ENCODE measurements around the gene DHX58. TPM values are rescaled to one million over a fixed set of nuclear protein-coding genes. Genes with fewer than 3 reads are reported as not detected.

DHX58 gene
- total RNA-seq, 4 donors from 2014 or later, result 3.9 to 10.4 (median 8.9) TPM

DNA sequence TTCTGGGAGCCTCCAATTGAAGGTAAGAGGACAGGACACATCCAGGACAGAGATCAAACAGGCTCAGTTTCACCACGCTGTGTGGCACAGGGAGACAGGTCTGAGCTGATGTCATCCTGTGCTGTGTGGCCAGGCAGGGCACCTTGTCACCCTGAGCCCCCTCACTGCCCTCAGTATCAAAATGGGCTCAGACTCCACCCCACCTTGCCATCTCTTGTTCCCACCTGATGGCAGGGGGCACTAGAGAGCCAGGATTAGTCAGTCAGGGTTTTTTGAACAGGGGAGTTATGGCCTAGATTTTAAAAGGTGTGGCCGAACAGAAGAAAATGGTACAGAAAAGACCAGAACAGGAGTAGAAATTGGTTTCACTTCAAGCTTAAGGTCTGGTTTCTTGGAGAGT is 6.0 kb upstream of the DHX58 start:
- no peak for DNase-seq
- H3K4me1 ChIP-seq, result peaks cover 19 to 78% (median 24%) of the 10 kb centered on the region in 3 donors
- no peaks in the 10 kb centered on the region for H3K27me3 ChIP-seq
- intact Hi-C loops (cut with DNase I), result loop anchor here (5.0 kb wide), 1 partner anchor 51 kb away; no protein-coding TSS in a partner anchor
- peaks cover 0 to 54% (median 11%) of the 10 kb centered on the region in 3 donors for H3K36me3 ChIP-seq
- no peaks in the 10 kb centered on the region for H3K9me3 ChIP-seq
- no peak overlapping the region for H3K27ac ChIP-seq
- H3K4me3 ChIP-seq, result no peak overlapping the region
- WGBS, 2 donors, result 63 to 69% methylated on average over 1 of the region's 2 CpGs
- TF ChIP-seq, protein P1, sequence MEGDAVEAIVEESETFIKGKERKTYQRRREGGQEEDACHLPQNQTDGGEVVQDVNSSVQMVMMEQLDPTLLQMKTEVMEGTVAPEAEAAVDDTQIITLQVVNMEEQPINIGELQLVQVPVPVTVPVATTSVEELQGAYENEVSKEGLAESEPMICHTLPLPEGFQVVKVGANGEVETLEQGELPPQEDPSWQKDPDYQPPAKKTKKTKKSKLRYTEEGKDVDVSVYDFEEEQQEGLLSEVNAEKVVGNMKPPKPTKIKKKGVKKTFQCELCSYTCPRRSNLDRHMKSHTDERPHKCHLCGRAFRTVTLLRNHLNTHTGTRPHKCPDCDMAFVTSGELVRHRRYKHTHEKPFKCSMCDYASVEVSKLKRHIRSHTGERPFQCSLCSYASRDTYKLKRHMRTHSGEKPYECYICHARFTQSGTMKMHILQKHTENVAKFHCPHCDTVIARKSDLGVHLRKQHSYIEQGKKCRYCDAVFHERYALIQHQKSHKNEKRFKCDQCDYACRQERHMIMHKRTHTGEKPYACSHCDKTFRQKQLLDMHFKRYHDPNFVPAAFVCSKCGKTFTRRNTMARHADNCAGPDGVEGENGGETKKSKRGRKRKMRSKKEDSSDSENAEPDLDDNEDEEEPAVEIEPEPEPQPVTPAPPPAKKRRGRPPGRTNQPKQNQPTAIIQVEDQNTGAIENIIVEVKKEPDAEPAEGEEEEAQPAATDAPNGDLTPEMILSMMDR (IDR thresholded peaks at IDR 0.05), result peak in 5 of 6 experiments; percentile 9 to 44 (median 21)
- TF ChIP-seq POLR2A (IDR thresholded peaks at IDR 0.05), result no peak

DNA sequence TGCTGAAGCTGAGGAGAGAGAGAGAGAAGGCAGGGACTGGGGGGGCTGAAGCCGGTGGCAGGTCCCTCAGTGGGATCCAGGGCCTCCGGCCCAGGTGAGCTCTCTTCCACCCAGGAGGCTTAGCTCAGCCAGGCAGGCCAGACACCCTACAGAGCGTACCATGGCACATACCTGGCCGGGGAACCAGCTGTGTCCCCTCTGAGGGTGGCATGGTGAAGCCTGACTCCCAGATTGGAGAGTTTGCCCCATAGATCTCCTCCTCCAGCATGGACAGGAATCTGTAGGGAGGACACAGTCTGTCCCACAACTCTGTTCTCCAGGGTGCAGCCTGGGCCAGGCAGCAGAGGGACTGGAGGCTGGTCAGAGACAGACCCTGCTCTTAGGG is 5.6 kb upstream of the DHX58 start:
- intact Hi-C loops (cut with DNase I), result loop anchor here (5.0 kb wide), 1 partner anchor 51 kb away; no protein-coding TSS in a partner anchor
- peaks cover 20 to 81% (median 28%) of the 10 kb centered on the region in 3 donors for H3K4me1 ChIP-seq

DNA sequence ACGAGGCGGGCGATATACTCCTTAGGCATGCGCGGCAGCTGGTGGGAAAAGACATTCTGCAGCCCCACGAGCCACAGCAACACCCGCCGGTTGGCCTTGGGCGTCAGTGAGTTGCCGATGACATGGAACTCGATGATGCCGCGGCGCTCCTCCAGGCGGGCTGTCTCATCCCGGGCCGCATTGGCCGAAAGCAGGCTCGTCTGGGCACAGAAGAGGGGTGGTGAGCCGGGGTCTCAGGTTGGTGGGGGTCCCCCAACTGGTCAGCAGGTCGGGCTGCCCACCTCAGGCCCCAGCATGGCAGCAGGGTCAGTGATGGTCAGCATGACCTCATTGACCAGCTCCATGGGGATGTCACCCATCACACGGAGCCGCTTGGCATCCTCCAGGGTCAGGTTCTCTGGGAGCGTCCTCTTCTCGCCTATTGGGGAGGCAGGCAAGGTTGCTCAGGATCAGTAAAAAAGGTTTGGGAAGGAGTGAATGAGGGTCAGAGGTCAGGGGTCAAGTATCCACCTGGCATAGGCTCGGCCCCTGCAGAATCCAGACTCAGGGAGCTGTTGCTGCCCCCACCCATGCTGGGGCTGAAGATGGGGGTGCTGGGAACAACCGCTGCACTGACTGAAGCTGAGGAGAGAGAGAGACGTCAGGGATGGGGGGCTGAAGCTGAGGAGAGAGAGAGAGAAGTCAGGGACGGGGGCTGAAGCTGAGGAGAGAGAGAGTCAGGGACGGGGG is 5.0 kb upstream of the DHX58 start:
- H3K9me3 ChIP-seq, result no peaks in the 10 kb centered on the region
- TF ChIP-seq, protein P1 (IDR thresholded peaks at IDR 0.05), result no peak
- no peak for TF ChIP-seq POLR2A (IDR thresholded peaks at IDR 0.05)
- H3K4me1 ChIP-seq, result peaks cover 22 to 81% (median 33%) of the 10 kb centered on the region in 3 donors
- H3K27ac ChIP-seq, result no peak overlapping the region
- intact Hi-C loops (cut with DNase I), result loop anchor here (5.0 kb wide), 1 partner anchor 50 kb away; no protein-coding TSS in a partner anchor
- H3K36me3 ChIP-seq, result peaks cover 0 to 59% (median 11%) of the 10 kb centered on the region in 3 donors
- H3K4me3 ChIP-seq, result no peak overlapping the region
- 85 to 88% methylated on average over 18 of the region's 30 CpGs for WGBS, 2 donors
- no peaks in the 10 kb centered on the region for H3K27me3 ChIP-seq
- no peak for DNase-seq

More for the DNA sequence above, 5.6 kb upstream of the DHX58 start:
- peaks cover 0 to 59% (median 11%) of the 10 kb centered on the region in 3 donors for H3K36me3 ChIP-seq
- WGBS, 2 donors, result 86 to 100% methylated on average over 2 of the region's 4 CpGs
- DNase-seq, result no peak
- no peak overlapping the region for H3K4me3 ChIP-seq
- no peak for TF ChIP-seq POLR2A (IDR thresholded peaks at IDR 0.05)
- TF ChIP-seq, protein P1 (IDR thresholded peaks at IDR 0.05), result no peak
- H3K9me3 ChIP-seq, result no peaks in the 10 kb centered on the region
- H3K27ac ChIP-seq, result no peak overlapping the region
- H3K27me3 ChIP-seq, result no peaks in the 10 kb centered on the region

DNA sequence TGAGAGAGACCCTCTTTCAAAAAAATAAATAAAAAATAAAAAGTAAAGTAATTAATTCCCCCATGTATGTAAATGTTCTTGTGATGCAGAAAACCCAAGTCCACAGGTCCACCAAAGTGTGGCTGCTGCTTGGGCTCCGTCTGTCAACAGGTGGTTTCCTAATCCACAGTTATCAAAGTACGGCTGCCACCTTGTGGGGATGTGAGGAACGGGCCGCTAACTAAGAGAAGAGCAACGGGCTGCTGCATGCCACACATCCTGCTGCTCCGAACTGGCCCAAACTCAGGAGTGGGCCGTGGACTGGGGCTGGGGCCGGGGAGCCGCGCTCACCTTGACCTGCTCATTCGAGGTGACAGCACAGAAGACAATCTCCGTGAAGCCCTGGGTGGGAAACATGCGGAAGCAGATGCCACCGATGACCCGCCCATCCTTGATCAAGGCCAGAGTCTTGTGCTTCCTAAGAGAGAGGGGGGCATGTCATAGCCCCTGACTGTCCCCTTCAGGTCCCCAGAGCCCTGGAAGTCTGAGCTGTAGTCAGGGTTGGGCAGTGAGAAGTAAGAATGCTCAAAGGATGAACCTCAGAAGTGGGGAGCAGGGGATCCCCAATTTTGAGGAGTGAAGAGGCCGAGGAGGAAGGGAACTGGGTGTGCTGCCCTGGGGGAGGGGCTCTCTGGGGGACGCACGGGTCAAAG is 4.3 kb upstream of the DHX58 start:
- H3K4me1 ChIP-seq, result peaks cover 21 to 76% (median 28%) of the 10 kb centered on the region in 3 donors
- H3K4me3 ChIP-seq, result no peak overlapping the region
- WGBS, 2 donors, result 18 to 24% methylated on average over 8 to 10 of the region's 18 CpGs
- TF ChIP-seq, protein P1 (IDR thresholded peaks at IDR 0.05), result peak; percentile 69 to 90 (median 88)
- TF ChIP-seq POLR2A (IDR thresholded peaks at IDR 0.05), result no peak
- intact Hi-C loops (cut with DNase I), result loop anchor here (5.0 kb wide), 1 partner anchor 50 kb away; no protein-coding TSS in a partner anchor
- peaks cover 0 to 59% (median 11%) of the 10 kb centered on the region in 3 donors for H3K36me3 ChIP-seq
- no peaks in the 10 kb centered on the region for H3K9me3 ChIP-seq
- H3K27me3 ChIP-seq, result no peaks in the 10 kb centered on the region
- DNase-seq, result peak; percentile 42
- H3K27ac ChIP-seq, result no peak overlapping the region

DNA sequence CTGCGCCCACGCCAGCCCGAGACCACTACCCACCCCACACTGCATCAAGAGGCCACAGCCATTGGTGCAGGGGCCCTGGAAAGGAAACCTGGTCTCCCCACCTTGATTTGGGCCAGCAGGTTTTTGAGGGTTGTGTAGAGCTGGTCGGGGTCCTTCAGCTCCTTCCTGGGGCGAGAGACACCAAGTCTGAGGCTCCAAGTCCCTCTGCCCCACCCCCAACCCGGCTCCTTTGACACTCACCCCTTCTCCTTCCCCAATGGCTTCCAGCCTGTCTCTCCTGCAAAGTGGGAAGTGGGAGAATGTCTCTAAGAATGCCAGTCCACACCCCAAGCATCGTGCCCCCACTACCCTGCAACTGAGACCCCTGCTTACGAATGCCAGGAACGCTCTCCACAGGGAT is 1.6 kb upstream of the DHX58 start:
- Histone ChIP-seq H3K36me3 (peaks cover 0 to 56% (median 11%) of the 10 kb centered on the region in 3 donors), H3K27me3 (no peaks in the 10 kb centered on the region), H3K4me1 (peaks cover 20 to 64% (median 23%) of the 10 kb centered on the region in 3 donors), H3K4me3 (no peak overlapping the region), H3K27ac (peak overlapping the region in 1 of 4 donors; percentile 4), H3K9me3 (no peaks in the 10 kb centered on the region)
- WGBS, 2 donors, result 83% methylated on average over 8 of the region's 9 CpGs; no CpG with 5 or more reads in 1 of the 2 donors
- DNase-seq, result no peak
- intact Hi-C loops (cut with DNase I), result no loop called here
- TF ChIP-seq, protein P1 (IDR thresholded peaks at IDR 0.05), result no peak
- TF ChIP-seq POLR2A (IDR thresholded peaks at IDR 0.05), result no peak

All from esophagus squamous epithelium (tissue), 5 donors.